Stimulated activated CD4-positive, alpha-beta T cell treated with anti-CD3 and anti-CD28 coated beads, Interleukin-4, amount 100 ng/mL, for 1 hour (primary cell): Measurements from ENCODE around the gene OSBPL10.
"Not testable (repeated sequence)": the region's sequence is repeated elsewhere in the genome, so short reads cannot be mapped to it uniquely, and the experiment has no call there.

ENCODE experiments used
- DNase-seq: peaks from one replicate; pipeline ENCODE4 v3.0.0-alpha.2; 2020

Gene OSBPL10

GRCh38 chr3:31882895-31883294 is 98.2 kb downstream of the OSBPL10 start:
- no peak for DNase-seq

- DNase-seq, result no peak
Observed at GRCh38 chr3:31882431-31882830, 98.6 kb downstream of the OSBPL10 start.

GRCh38 chr3:31880482-31881078 is 100.5 kb downstream of the OSBPL10 start:
- no peak for DNase-seq

- DNase-seq, result no peak
Observed at GRCh38 chr3:31880020-31880419, 101.0 kb downstream of the OSBPL10 start.

- DNase-seq, result no peak
Observed at GRCh38 chr3:31879365-31879764, 101.7 kb downstream of the OSBPL10 start.

GRCh38 chr3:31878231-31878838 is 102.7 kb downstream of the OSBPL10 start:
- DNase-seq, result no peak

GRCh38 chr3:31876331-31876730 is 104.7 kb downstream of the OSBPL10 start:
- no peak for DNase-seq

GRCh38 chr3:31875437-31875836 is 105.6 kb downstream of the OSBPL10 start:
- DNase-seq, result no peak

GRCh38 chr3:31873254-31873820 is 107.7 kb downstream of the OSBPL10 start:
- no peak for DNase-seq

- no peak for DNase-seq
Observed at GRCh38 chr3:31871939-31872507, 109.0 kb downstream of the OSBPL10 start.

GRCh38 chr3:31870111-31870510 is 111.0 kb downstream of the OSBPL10 start:
- DNase-seq, result not testable (repeated sequence)

- DNase-seq, result no peak
Observed at GRCh38 chr3:31868236-31868635, 112.8 kb downstream of the OSBPL10 start.

GRCh38 chr3:31862666-31863279 is 118.3 kb downstream of the OSBPL10 start:
- no peak for DNase-seq

GRCh38 chr3:31861826-31862225 is 119.2 kb downstream of the OSBPL10 start:
- no peak for DNase-seq

- DNase-seq, result not testable (repeated sequence)
Observed at GRCh38 chr3:31860642-31861041, 120.4 kb downstream of the OSBPL10 start.

- DNase-seq, result no peak
Observed at GRCh38 chr3:31859245-31859644, 121.8 kb downstream of the OSBPL10 start.

GRCh38 chr3:31858439-31858838 is 122.6 kb downstream of the OSBPL10 start:
- no peak for DNase-seq

- no peak for DNase-seq
Observed at GRCh38 chr3:31853580-31853979, 127.5 kb downstream of the OSBPL10 start.

GRCh38 chr3:31851278-31851677 is 129.8 kb downstream of the OSBPL10 start:
- DNase-seq, result no peak

GRCh38 chr3:31848911-31849310 is 132.2 kb downstream of the OSBPL10 start:
- no peak for DNase-seq

- DNase-seq, result no peak
Observed at GRCh38 chr3:31848163-31848818, 132.8 kb downstream of the OSBPL10 start.

GRCh38 chr3:31847760-31848159 is 133.3 kb downstream of the OSBPL10 start:
- DNase-seq, result no peak

GRCh38 chr3:31841515-31841914 is 139.5 kb downstream of the OSBPL10 start:
- DNase-seq, result no peak
